WERI-Rb-1 (cell line): ENCODE results near the gene TMED9.

Source experiments
- DNase-seq: peaks from one replicate; pipeline ENCODE4 v3.0.0-alpha.2; 2020
- H3K27ac ChIP-seq: fragments of 250-450 bp; sonication (Bioruptor Pico); 2 replicates; pipeline ENCODE4 v1.5.1; 2020; ENCODE audit warnings: mild to moderate bottlenecking, moderate library complexity
- H3K27me3 ChIP-seq: fragments of 250-450 bp; sonication (Bioruptor Pico); 2 replicates; pipeline ENCODE4 v1.5.1; 2021; ENCODE audit warnings: mild to moderate bottlenecking, low read depth, moderate library complexity; ENCODE audit not compliant: insufficient read depth, severe bottlenecking
- H3K36me3 ChIP-seq: fragments of 250-450 bp; sonication (Bioruptor Pico); 2 replicates; pipeline ENCODE4 v1.5.1; 2020; ENCODE audit warnings: mild to moderate bottlenecking, moderate library complexity
- H3K4me3 ChIP-seq: 2 replicates; pipeline ENCODE4 v1.5.1; 2011; ENCODE audit warnings: low read depth, mild to moderate bottlenecking, control low read depth, low read length
- H3K9me3 ChIP-seq: fragments of 250-450 bp; sonication (Bioruptor Pico); 2 replicates; pipeline ENCODE4 v1.5.1; 2021; ENCODE audit warnings: mild to moderate bottlenecking, moderate library complexity; ENCODE audit not compliant: severe bottlenecking
- CTCF ChIP-seq: IDR thresholded peaks from 2 replicates; pipeline ENCODE4 v1.5.1; 2011; ENCODE audit warnings: low read depth, mild to moderate bottlenecking, control low read depth, inconsistent platforms, low read length

TMED9 gene

GRCh38 chr5:177601126-177601525, 9.1 kb downstream of the TMED9 start:
- Histone ChIP-seq H3K4me3 (no peak overlapping the region), H3K27ac (no peak overlapping the region)
- no peak for TF ChIP-seq CTCF

GRCh38 chr5:177601577-177602457, 9.8 kb downstream of the TMED9 start:
- peak; percentile 30 for DNase-seq
- H3K27ac ChIP-seq = no peak overlapping the region
- H3K36me3 ChIP-seq = no peaks in the 10 kb centered on the region
- H3K4me3 ChIP-seq = no peak overlapping the region
- H3K27me3 ChIP-seq = no peaks in the 10 kb centered on the region
- H3K9me3 ChIP-seq = no peaks in the 10 kb centered on the region
- 0 out of 2 replicates have a peak, but pooled peaks have one; percentile 5 for TF ChIP-seq CTCF

More at GRCh38 chr5:177601126-177601525, 9.1 kb downstream of the TMED9 start:
- Histone ChIP-seq H3K9me3 (no peaks in the 10 kb centered on the region), H3K36me3 (no peaks in the 10 kb centered on the region), H3K27me3 (no peaks in the 10 kb centered on the region)
- DNase-seq = no peak

GRCh38 chr5:177602458-177602830, 10.4 kb downstream of the TMED9 start:
- Histone ChIP-seq H3K4me3 (no peak overlapping the region), H3K27me3 (no peaks in the 10 kb centered on the region), H3K27ac (no peak overlapping the region), H3K36me3 (no peaks in the 10 kb centered on the region), H3K9me3 (no peaks in the 10 kb centered on the region)
- DNase-seq = no peak
- TF ChIP-seq CTCF = no peak

- no peaks in the 10 kb centered on the region for H3K9me3 ChIP-seq
- no peaks in the 10 kb centered on the region for H3K27me3 ChIP-seq
- H3K27ac ChIP-seq = no peak overlapping the region
- DNase-seq = no peak
- no peak overlapping the region for H3K4me3 ChIP-seq
- H3K36me3 ChIP-seq = no peaks in the 10 kb centered on the region
- no peak for TF ChIP-seq CTCF
Measured at GRCh38 chr5:177603631-177604030, 11.6 kb downstream of the TMED9 start.

GRCh38 chr5:177604116-177604521, 12.1 kb downstream of the TMED9 start:
- H3K9me3 ChIP-seq = no peaks in the 10 kb centered on the region
- no peak overlapping the region for H3K27ac ChIP-seq
- TF ChIP-seq CTCF = no peak
- H3K4me3 ChIP-seq = no peak overlapping the region
- no peaks in the 10 kb centered on the region for H3K36me3 ChIP-seq
- no peak for DNase-seq
- H3K27me3 ChIP-seq = no peaks in the 10 kb centered on the region

GRCh38 chr5:177604656-177605055, 12.7 kb downstream of the TMED9 start:
- Histone ChIP-seq H3K27ac (no peak overlapping the region), H3K36me3 (no peaks in the 10 kb centered on the region), H3K27me3 (no peaks in the 10 kb centered on the region), H3K9me3 (no peaks in the 10 kb centered on the region), H3K4me3 (no peak overlapping the region)
- DNase-seq = no peak
- no peak for TF ChIP-seq CTCF
